HG03571 (cell line): ENCODE results near the gene RASGRP3.

Experiments
- ATAC-seq: cut with Tn5 transposase; IDR thresholded peaks from one replicate; pipeline ENCODE4 v1.9.1; 2021; ENCODE audit not compliant: unreplicated experiment

RASGRP3 gene

DNA sequence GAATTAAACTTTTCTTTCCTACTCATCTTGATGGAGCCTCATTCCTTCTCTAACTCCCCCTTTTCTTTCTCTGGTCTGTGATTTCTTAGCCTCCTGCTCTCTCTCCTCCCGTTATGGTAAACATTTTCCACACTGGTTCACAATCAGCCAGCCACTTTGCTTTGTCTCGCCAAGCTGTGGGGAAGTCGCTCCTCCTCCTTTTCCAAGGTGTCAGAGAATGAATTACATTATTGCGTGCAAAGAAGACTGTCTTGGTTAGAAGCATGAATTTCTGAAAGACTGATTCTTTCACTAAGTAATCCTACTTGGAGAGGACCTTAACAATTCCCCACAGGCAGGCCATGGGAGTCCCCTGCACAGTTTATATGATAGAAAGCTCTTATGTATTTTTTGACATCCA lies 46.1 kb downstream of the RASGRP3 start:
- ATAC-seq, result no peak

DNA sequence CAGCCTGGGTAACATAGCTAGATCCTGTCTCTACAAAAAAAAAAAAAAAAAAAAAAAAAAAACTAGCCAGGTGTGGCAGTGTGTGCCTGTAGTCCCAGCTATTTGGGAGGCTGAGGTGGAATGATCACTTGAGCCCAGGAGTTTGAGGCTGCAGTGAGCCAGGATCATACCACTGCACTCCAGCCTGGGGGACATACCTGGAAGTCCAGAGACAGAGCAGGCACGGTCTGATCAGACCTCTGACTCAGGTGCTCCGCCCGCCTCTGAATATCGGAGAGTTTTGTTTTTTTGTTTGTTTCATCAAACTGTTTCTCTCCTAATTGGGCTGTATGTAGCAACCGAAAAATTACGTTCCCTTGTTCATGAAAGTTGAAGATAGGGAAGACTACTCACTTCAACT lies 49.2 kb downstream of the RASGRP3 start:
- no peak for ATAC-seq

DNA sequence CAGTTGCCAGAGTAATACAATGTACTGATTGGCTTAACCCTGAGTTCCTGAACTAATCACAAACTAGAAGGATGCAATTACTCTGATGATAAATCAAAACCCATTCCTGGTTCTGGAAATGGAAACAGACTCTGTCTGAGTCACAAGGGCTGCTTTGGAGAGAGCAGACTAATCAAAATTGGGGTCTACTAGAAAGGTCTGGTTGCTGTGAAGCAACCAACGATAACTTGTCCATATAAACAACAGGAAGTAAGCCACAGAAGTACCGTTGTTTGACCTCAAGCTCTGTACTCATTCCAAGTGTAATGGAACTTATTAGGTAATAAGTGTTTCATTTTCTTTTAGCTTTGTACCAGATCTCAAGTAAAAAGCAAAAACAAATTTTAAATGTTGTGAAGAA lies 49.7 kb downstream of the RASGRP3 start:
- no peak for ATAC-seq

DNA sequence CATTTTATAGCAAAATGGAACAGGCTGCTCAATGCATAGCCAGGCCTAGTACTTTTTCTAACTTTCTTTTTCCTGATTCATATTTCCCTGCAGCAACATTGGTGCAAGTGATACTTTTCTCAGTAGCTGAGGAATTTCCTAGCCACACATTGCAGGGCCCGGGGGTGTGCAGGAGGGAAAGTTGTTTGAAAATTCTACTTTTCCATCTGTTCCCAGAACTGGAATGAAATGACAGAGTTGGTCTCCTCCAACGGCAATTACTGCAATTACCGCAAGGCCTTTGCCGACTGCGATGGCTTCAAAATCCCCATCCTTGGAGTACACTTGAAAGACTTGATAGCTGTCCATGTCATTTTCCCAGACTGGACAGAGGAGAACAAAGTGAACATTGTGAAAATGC lies 50.5 kb downstream of the RASGRP3 start:
- ATAC-seq, result no peak

DNA sequence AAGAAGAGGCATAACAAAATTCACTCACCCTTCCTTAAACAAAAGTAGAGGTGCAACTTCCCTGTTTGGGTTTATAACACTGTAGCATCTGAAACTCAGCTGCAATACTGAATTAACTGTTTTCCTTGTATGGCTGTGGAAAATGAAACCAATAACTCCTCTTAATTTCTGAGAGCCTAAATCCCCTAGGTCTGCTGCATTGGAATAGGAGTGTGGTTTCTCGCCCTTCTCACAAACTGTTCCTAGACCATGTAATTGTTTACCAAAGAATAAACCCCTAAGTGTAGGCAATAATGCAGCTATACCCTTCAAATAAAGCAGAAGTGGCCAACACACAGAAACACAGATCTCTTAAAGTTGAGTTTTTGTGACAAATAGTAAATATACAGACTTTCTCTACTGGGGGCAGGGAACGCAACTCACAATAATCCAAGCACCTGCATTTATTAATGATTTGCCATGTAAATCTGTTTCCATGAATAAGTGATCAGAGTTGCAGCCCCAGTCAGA lies 52.0 kb downstream of the RASGRP3 start:
- no peak for ATAC-seq

DNA sequence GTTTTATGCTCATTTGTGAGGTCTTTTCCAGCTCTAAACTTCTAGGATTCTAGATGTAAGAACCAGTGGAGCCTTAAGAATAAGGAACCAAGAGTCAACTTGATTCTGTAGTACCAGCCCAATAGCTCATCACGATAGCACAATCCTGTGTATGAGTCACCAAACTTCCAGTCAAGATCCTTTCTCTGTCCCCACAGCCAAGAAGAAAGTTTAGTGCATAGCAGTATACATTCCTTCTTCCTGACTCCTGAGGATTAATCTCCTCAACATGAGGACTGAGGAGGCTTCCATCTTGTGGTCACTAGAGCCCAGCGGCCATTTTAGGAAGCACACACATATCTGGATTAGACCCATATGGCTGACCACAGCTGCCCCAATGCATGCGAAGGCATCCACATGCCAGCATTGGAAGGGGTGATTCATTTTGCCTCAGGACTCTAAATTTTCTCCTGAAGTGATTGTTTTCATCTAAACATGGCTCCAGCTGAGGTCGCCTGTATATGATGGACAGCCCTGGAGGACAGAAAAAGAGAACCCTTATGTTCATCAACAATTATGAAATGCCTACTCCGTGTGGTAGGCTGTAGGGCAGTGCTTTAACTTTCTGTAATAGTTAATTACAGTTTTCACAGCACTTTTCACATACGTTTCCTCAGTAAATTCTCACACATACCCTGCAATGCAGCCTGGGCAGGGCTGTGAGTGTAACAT lies 53.5 kb downstream of the RASGRP3 start:
- ATAC-seq, result no peak

DNA sequence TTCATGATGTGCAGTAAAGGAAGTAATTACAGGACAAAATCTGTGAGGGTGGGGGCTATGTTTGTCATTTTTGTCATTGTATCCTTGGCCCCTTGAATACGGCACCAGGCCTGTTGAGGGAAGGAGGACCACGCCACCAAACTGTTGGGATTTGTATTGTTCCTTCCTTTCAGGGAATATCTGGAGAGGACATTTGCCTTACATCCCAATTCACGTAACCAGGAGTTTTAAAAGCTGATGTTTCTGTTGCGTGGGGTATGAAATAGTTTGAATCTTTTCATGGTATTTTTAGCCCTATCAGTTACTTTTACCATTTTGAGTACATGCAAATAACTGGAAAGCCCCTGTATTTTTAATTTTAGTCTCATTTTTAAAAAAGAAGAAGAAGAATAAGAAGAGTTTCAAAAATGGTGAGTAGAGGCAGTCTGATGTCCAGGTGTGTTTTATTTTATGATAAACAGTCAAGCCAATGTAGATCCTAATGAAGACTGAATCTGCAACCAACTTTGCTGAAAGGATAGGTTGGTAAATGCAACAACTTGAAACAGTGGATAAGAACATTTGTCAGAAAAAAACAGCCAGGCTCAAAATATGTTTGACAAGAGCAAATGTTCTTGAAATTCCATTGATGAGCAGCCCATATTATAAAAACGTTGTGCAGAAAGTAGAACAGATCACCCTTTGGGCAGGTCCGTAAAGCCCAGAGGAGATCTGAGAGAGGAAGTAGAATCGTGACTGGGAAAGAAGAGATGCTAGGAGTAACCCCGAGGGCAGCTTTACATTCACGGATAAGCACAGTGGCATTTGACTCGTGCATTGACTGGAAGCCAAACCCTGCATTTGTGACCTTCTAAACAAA lies 54.5 kb downstream of the RASGRP3 start:
- no peak for ATAC-seq

DNA sequence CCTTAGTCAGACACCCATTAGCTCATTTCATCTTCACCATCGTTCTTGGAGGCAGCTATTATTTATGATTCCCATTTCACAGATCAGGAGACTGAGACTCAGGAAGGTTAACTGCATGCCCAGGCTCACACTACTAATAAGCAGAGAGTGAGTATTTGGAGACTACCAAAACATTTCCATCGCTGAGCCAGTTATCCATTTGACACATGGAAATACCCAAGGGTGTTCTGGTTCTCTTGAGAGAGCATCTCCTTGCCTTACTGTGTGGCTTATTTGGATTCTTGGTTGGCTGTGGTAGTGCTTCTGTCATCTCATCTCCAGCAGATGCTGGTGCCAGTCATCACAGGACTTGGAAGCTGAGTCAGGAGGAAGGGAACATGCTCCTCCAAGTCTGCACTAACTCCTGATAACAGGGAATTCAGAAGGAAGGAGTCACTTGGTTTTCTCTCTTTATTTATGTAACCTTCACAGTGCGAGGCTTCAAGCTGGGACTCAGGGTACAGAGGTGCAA lies 55.2 kb downstream of the RASGRP3 start:
- ATAC-seq, result no peak

DNA sequence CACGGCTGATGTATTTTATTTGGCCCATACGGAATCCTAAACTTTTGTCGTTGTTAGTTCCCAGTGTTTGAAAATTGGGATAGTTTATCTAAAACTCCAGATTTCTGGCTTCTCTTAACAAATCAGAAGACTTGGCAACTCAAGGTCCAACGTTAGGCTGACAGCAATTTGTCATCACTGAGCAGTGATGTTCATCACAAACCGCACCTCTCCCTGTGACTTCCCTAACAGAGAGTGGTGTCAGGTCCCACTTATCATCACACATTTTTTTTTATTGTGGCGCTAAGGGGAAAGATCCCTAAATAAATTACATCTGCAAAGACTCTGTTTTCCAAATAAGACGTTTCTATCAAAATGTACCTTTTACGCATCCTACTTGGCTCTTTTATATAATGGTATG lies 55.7 kb downstream of the RASGRP3 start:
- ATAC-seq, result no peak

DNA sequence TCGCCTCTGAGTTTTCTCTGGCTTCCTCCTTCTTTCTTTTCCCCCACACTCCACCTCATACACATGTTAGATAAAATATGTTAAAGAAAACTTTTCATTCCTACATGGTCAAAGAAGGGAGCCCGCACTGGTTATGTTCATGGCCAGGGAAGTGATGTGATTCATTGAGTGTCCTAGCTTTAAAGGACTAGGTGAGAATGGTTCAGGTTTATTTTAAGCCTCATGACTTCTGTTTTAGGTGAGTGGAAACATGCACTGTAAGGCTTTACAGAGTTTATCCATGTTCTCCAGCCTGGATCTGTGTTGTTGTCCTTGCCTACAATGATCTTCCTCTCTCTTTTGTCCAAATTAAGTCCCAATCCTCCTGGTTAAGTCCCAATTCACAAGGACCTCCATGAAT lies 56.5 kb downstream of the RASGRP3 start:
- ATAC-seq, result no peak

DNA sequence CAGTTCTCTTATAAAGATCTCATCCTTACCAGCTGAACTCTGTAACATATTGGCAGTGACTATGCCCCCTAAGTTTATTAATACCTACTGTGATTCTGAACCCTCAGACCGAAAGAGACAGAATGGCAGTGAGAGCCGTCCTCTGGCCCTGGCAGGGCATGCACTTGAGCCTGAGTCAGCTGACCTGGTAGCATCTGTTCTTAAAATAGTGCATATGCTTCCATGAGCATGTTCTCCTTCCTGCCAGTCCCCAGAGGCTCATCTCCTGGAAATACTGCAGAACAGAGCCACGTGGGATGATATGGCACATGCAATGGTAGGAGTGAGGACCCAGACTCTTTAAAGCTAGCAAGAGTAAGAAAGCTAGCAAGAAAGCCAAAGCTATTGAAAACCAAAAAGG lies 59.0 kb downstream of the RASGRP3 start:
- ATAC-seq, result no peak

DNA sequence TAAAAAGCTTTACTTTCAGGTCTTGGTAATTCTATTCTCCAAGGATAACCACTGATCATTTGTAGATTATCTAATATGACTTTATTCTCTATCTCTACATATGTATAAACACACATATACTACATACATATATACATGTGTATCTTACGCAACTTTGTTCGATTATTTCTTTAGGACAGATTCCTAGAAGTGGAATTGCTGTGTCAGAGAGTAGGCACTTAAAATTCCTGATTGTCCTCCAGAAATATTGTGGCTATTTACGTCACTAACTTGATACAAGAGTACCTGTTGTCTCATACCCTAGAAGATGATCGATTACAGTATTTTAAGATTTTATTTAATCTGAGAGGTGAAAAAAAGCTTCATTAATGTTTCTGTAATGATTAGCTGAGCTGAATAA lies 64.8 kb downstream of the RASGRP3 start:
- ATAC-seq, result no peak

DNA sequence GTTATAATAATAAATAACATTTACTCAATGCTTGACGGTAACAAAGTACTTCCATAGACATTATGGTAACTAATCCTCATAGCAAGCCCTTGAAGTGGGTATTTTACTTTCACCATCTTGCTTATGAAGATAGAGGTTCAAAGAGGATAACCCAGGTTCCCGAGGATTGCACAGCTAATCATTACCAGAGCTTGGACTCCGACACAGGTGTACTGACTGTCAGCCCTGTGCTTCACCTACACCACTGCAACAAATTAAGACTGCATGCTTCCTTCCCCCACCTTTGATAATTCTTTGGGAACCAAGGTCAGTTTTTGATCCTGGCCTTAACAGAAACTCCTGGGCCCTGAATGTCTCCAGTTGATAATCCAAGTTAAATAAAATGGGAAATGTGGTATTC lies 73.8 kb downstream of the RASGRP3 start:
- no peak for ATAC-seq

DNA sequence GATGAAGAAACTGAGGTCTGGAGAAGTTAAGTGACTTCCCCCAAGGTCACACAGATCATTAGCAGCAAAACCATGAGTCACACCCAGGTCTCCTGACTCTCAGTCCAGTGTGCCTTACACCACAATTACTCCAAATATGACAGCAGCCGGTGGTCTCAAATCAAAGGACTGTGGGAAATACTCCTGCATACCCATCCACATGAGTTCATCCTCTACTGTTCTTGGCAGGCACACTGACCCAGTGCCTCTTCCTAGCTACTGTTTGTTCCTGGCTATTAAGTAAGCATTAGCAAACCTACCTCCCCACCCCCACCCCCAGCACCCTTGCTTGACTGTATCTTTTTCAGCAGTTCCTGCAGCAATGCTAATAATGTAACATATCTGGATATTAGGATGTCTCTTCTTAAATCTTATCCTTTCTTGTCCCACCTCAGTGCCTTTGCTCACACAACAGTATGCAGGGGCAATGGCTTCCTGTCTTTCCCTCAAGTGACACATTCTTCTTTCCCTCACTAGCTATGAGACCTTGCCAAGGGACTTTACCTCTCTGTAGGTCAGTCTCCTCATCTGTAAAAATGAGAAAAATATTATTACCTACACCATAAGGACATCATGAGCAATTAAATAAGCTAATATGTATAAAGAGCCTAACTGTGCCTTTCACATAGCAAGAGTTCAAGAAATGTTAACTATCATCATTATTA lies 76.5 kb downstream of the RASGRP3 start:
- ATAC-seq, result no peak

DNA sequence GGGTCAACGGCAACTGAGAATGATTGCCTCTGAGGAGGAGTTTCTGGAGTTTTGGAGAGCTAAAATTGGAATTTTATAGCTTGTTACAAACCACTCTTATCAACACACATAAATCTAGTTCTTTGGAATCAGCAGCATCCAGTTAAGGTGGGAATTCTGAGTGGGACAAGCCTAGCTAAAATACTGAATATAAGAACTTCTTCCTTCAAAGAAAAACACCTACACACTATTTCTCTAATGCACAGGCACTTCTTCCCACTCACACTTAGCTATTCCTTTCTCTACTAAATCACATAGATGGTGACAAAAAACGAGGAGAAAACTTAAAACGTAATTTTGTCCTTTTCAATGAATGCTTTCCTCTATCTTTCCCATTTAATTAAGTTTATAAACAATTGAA lies 79.2 kb downstream of the RASGRP3 start:
- ATAC-seq, result no peak

DNA sequence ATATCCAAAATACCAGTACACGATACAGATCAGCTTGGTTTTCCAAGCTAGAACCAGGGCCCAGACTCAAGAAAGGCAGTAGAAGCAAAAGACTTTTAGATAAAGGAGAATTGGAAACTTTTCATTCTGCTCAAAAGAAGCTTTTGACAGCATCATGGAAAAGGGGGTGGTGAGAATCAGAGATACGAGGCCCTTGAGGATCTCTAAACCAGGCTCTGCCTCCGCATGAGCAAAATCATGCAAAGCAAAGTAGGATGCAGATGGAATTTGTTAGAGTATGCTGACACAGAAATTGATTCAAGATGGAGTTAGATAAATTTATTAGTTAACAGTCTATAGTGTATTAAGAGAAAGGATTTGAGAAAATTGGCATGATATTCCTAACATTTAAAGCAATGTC lies 82.9 kb downstream of the RASGRP3 start:
- ATAC-seq, result no peak

DNA sequence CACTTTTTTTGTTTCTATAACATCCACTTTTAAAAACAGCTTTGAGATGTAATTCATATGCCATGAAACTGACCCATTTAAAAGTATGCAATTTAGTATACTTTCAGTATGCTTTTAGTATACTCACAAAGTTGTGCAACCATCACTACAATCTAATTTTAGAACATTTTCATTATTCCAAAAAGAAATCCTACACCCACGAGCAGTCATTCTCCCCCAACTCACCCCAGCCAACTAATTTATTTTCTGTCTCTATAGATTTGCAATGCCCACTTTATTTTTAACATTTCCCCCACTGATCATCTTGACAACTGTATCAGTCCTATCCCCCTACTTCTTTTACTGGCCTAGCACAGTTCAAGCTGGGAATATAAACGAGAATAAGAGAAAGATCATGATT lies 83.6 kb downstream of the RASGRP3 start:
- no peak for ATAC-seq

DNA sequence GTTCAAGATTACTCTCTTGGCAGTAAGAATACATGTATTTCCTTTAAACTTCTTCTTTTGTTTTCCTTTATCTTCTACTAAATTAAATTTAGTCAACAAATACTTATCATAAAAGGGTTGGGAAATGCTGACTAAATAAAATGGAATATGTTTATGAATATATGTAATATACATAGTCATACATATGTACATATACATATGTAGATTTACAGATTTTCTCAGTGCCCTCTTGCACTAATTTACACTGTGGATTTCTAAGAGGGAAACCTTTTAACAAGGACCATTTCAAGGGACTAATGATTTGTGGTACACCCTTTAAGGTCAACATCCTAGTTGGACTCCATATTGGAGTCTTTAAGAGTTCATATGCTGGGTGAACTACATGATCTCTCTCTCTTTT lies 85.4 kb downstream of the RASGRP3 start:
- no peak for ATAC-seq

DNA sequence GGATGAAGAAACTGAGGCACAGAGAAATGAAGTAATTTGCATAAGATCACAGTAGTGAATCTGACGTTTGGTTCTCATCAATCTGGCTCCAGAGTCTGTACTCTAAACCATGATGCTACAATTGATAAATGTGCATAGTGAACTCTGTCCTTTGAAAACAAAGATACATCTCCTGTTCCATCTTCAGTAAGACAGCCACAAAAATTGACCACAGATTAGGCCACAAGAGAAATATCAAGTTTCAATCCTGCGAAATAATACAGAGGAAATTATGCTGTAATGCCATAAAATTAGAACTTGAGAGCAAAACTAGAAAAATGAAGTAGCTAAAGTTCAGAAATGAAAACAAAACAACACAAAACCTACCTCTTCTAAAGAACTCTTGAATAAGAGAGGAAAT lies 94.2 kb downstream of the RASGRP3 start:
- ATAC-seq, result no peak

DNA sequence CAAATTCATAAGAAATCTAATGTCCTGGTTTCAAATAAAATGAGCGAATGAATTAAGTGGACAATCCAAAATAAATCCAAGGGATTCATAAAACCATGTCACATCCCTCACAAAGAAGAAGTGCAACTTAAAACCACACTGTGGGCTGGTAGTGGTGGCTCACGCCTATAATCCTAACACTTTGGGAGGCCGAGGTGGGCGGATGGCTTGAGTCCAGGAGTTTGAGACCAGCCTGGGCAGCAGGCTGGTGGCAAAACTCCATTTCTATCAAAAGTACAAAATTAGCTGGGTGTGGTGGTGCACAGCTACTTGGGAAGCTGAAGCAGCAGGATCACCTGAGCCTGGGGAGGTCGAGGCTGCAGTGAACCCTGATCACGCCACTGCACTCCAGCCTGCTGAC lies 97.2 kb downstream of the RASGRP3 start:
- no peak for ATAC-seq

DNA sequence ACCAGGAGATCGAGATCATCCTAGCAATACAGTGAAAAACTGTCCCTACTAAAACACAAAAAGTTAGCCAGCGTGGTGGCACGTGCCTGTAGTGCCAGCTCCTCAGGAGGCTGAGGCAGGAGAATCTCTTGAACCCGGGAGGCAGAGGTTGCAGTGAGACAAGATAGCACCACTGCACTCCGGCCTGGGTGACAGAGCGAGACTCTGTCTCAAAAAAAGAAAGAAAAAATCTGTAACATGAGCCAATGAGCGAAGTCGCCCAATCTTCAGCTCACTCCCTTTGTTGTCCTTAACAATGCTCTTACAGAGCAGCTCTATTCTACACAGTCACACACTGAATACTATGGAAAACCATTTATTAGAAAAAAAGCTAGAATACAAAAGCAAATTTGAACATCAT lies 100.6 kb downstream of the RASGRP3 start:
- ATAC-seq, result no peak

DNA sequence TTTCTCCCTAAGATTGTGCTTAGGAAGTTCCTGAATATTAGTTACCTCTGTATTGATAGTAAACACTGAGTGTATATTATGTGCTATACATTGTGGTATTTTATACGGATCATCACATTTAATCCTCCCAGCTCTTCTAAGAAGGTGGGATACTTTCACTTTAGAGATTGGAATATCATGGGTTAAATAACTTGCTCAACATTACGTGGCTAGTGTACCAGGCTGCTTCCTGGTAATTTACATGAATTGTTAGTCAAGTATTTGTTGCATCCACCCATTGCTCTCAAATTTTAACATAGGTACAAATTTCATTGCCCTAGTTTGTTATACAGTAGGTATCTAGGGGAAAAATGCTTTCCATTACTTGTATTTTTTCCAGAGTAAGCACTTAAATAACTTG lies 101.2 kb downstream of the RASGRP3 start:
- no peak for ATAC-seq
